Activated CD4-positive, alpha-beta T cell treated with anti-CD3 and anti-CD28 coated beads, Interleukin-2, Interleukin-6, amounts not matched to agents 100 ng/mL and 50 ng/mL, durations not matched to agents 16 hours and 8 hours (primary cell): ENCODE results near the gene SEC24B.
A peak's percentile ranks its signal among the peaks of the same experiment; 100 is the strongest.

ENCODE experiments used
- DNase-seq: peaks from one replicate; pipeline ENCODE4 v3.0.0-alpha.2; 2020

The SEC24B gene

GRCh38 chr4:109433205-109434006 lies at the start of gene SEC24B:
TSS of gene SEC24B (plus strand) at chr4:109433815. CDS start at chr4:109433870, 55 bp downstream.
- DNase-seq = peak; percentile 92

- DNase-seq = no peak
Observed at GRCh38 chr4:109383823-109384222, 49.8 kb upstream of the SEC24B start.

GRCh38 chr4:109385260-109385659 lies 48.4 kb upstream of the SEC24B start:
- no peak for DNase-seq

- no peak for DNase-seq
Observed at GRCh38 chr4:109389369-109390114, 44.1 kb upstream of the SEC24B start.

- no peak for DNase-seq
Observed at GRCh38 chr4:109390115-109390768, 43.4 kb upstream of the SEC24B start.

GRCh38 chr4:109395694-109396093 lies 37.9 kb upstream of the SEC24B start:
- DNase-seq = no peak

- no peak for DNase-seq
Observed at GRCh38 chr4:109398928-109399327, 34.7 kb upstream of the SEC24B start.

GRCh38 chr4:109406337-109406931 lies 27.2 kb upstream of the SEC24B start:
- DNase-seq = peak; percentile 56

- DNase-seq = no peak
Observed at GRCh38 chr4:109407027-109407737, 26.4 kb upstream of the SEC24B start.

GRCh38 chr4:109408711-109409110 lies 24.9 kb upstream of the SEC24B start:
- no peak for DNase-seq

GRCh38 chr4:109410226-109410625 lies 23.4 kb upstream of the SEC24B start:
- no peak for DNase-seq

GRCh38 chr4:109410776-109411175 lies 22.8 kb upstream of the SEC24B start:
- DNase-seq = no peak

- no peak for DNase-seq
Observed at GRCh38 chr4:109411964-109412363, 21.7 kb upstream of the SEC24B start.

- no peak for DNase-seq
Observed at GRCh38 chr4:109412776-109413175, 20.8 kb upstream of the SEC24B start.

GRCh38 chr4:109414938-109415337 lies 18.7 kb upstream of the SEC24B start:
- DNase-seq = no peak

GRCh38 chr4:109418588-109418987 lies 15.0 kb upstream of the SEC24B start:
- DNase-seq = no peak

- DNase-seq = no peak
Observed at GRCh38 chr4:109419679-109420078, 13.9 kb upstream of the SEC24B start.

- DNase-seq = no peak
Observed at GRCh38 chr4:109424093-109424841, 9.3 kb upstream of the SEC24B start.

- no peak for DNase-seq
Observed at GRCh38 chr4:109425405-109425804, 8.2 kb upstream of the SEC24B start.

GRCh38 chr4:109429545-109429944 lies 4.1 kb upstream of the SEC24B start:
- DNase-seq = peak; percentile 73

GRCh38 chr4:109432203-109432602 lies 1.4 kb upstream of the SEC24B start:
- DNase-seq = no peak

- peak; percentile 20 for DNase-seq
Observed at GRCh38 chr4:109432696-109433095, 919 bp upstream of the SEC24B start.
